Panc1 (cell line): ENCODE measurements around the gene SMARCA2.

Source experiments
- SIN3A ChIP-seq: IDR thresholded peaks from 2 replicates; pipeline ENCODE4 v1.6.1; 2012; ENCODE audit warnings: low read depth, mild to moderate bottlenecking, low read length, moderate library complexity, borderline replicate concordance; ENCODE audit not compliant: insufficient read depth
- TCF7L2 ChIP-seq: IDR thresholded peaks from 2 replicates; pipeline ENCODE4 v1.6.1; 2011; ENCODE audit warnings: mild to moderate bottlenecking, low read depth, low read length, inconsistent platforms
- TF ChIP-seq, protein P1 (sequence below): fragments of 450-650 bp; IDR thresholded peaks from 2 replicates; pipeline ENCODE4 v1.5.1; 2017; ENCODE audit warnings: mild to moderate bottlenecking

DNA sequence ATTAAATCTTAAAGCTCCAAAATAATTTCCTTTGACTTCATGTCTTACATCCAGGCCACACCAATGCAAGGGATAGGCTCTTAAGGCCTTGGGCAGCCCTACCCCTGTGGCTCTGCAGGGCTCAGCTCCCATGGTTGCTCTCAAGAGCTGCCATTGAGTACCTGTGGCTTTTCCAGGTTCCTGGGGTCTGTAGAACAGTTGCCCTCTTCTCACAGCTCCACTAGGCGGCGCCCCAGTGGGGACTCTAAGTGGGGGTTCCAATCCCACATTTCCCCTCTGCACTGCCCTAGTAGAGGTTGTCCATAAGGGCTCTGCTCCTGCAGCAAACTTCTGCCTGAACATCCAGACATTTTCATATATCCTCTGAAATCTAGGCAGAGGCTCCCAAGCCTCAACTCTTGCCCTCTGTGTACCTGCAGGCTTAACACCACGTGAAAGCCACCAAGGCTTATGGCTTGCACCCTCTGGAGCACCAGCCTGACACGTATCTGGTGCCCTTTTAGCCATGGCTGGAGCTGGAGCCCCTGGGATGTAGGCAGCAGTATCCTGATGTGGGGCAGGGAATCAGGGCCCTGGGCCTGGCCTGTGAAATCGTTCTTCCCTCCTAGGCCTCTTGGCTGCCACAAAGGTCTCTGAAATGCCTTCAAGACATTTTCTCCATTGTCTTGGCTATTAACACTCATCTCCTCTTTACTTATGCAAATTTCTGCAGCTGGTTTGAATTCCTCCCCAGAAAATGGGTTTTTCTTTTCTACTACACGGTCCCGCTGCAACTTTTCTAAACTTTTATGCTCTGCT, 185.1 kb downstream of the SMARCA2 start:
- TF ChIP-seq, protein P1, sequence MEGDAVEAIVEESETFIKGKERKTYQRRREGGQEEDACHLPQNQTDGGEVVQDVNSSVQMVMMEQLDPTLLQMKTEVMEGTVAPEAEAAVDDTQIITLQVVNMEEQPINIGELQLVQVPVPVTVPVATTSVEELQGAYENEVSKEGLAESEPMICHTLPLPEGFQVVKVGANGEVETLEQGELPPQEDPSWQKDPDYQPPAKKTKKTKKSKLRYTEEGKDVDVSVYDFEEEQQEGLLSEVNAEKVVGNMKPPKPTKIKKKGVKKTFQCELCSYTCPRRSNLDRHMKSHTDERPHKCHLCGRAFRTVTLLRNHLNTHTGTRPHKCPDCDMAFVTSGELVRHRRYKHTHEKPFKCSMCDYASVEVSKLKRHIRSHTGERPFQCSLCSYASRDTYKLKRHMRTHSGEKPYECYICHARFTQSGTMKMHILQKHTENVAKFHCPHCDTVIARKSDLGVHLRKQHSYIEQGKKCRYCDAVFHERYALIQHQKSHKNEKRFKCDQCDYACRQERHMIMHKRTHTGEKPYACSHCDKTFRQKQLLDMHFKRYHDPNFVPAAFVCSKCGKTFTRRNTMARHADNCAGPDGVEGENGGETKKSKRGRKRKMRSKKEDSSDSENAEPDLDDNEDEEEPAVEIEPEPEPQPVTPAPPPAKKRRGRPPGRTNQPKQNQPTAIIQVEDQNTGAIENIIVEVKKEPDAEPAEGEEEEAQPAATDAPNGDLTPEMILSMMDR, result no peak
- TF ChIP-seq TCF7L2, result no peak
- TF ChIP-seq SIN3A, result no peak
